GM23248 (cell line): ENCODE results near the gene ZBP1. TPM values are rescaled to one million over a fixed set of nuclear protein-coding genes. Genes with fewer than 3 reads are reported as not detected.

Experiments used
- DNase-seq: peaks from one replicate; pipeline ENCODE4 v3.0.0-alpha.2; 2015
- H2AFZ ChIP-seq: fragments of 200-600 bp; sonication (generic); 2 replicates; pipeline ENCODE4 v1.6.1; 2016; ENCODE audit warnings: antibody characterized with exemption
- H3F3A ChIP-seq: fragments of 200-600 bp; sonication (generic); 2 replicates; pipeline ENCODE4 v1.6.1; 2016; ENCODE audit warnings: mild to moderate bottlenecking, antibody characterized with exemption, mixed run types; ENCODE audit not compliant: insufficient read depth
- H3K27ac ChIP-seq: fragments of 200-600 bp; sonication (generic); 2 replicates; pipeline ENCODE4 v1.5.1; 2016; ENCODE audit warnings: mild to moderate bottlenecking
- H3K27me3 ChIP-seq: fragments of 200-600 bp; sonication (generic); replicated peaks from 2 replicates; pipeline ENCODE4 v1.6.1; 2016; ENCODE audit warnings: mild to moderate bottlenecking; ENCODE audit not compliant: insufficient read depth
- H3K36me3 ChIP-seq: fragments of 200-600 bp; sonication (generic); 2 replicates; pipeline ENCODE4 v1.6.1; 2016; ENCODE audit warnings: low read depth, mild to moderate bottlenecking
- H3K4me1 ChIP-seq: fragments of 200-600 bp; sonication (generic); 2 replicates; pipeline ENCODE4 v1.6.1; 2016; ENCODE audit warnings: mild to moderate bottlenecking; ENCODE audit not compliant: insufficient read depth
- H3K4me2 ChIP-seq: fragments of 200-600 bp; sonication (generic); one replicate; pipeline ENCODE4 v1.6.1; 2016; ENCODE audit warnings: mild to moderate bottlenecking; ENCODE audit not compliant: unreplicated experiment
- H3K4me3 ChIP-seq: fragments of 200-600 bp; sonication (generic); 2 replicates; pipeline ENCODE4 v1.5.1; 2016; ENCODE audit warnings: mild to moderate bottlenecking
- H3K79me2 ChIP-seq: fragments of 200-600 bp; sonication (generic); 2 replicates; pipeline ENCODE4 v1.6.1; 2016; ENCODE audit warnings: mild to moderate bottlenecking; ENCODE audit not compliant: insufficient read depth
- H3K9ac ChIP-seq: fragments of 200-600 bp; sonication (generic); 2 replicates; pipeline ENCODE4 v1.6.1; 2016; ENCODE audit warnings: mild to moderate bottlenecking
- H3K9me2 ChIP-seq: fragments of 200-600 bp; sonication (generic); 2 replicates; pipeline ENCODE4 v1.6.1; 2016; ENCODE audit warnings: mixed run types, mild to moderate bottlenecking, moderate library complexity; ENCODE audit not compliant: insufficient read depth
- H3K9me3 ChIP-seq: fragments of 200-600 bp; sonication (generic); one replicate; pipeline ENCODE4 v1.6.1; 2017; ENCODE audit warnings: low read depth
- H4K20me1 ChIP-seq: fragments of 200-600 bp; sonication (generic); 2 replicates; pipeline ENCODE4 v1.6.0; 2016; ENCODE audit not compliant: insufficient read depth
- EZH2 ChIP-seq: fragments of 200-600 bp; sonication (generic); IDR thresholded peaks from 2 replicates; pipeline ENCODE4 v1.6.1; 2018; ENCODE audit warnings: antibody characterized with exemption, mild to moderate bottlenecking; ENCODE audit not compliant: insufficient read depth, poor library complexity, severe bottlenecking
- EZH2phosphoT487 ChIP-seq: fragments of 200-600 bp; sonication (generic); IDR thresholded peaks from 2 replicates; pipeline ENCODE4 v1.6.1; 2018; ENCODE audit warnings: antibody characterized with exemption, moderate library complexity, mild to moderate bottlenecking, low read depth; ENCODE audit not compliant: insufficient read depth
- WGBS, 2 experiments: methylation state at CpG; one replicate each; pipeline ENCODE4 v1.1.6; 2015 to 2017; ENCODE audit warnings: low lambda C conversion rate in 2 of 2, low coverage in 1 of 2; ENCODE audit errors: missing lambda C conversion rate in 2 of 2; 5-methylcytosine and 5-hydroxymethylcytosine counted together
- in situ Hi-C: fragments of 300-500 bp; cut with MboI; formaldehyde crosslinking; loops from 2 replicates; pipeline ENCODE4 v1.15.0; 2020
- polyA plus RNA-seq: library from polyadenylated mRNA; unstranded; fragments of >200 nt; fragmentation: Nextera tagmentation; extraction: Ambion mirVana; gene quantifications from 2 replicates; pipeline ENCODE4 v1.2.1, GENCODE V29; 2016
- total RNA-seq: library from RNA; depleted of rRNA; stranded (reverse); fragments of >200 nt; shearing (Covaris generic); gene quantifications from 2 replicates; pipeline ENCODE4 v1.2.3, GENCODE V29; 2014

ZBP1 gene
- total and polyA plus RNA-seq, 2 experiments from 2014 or later, result not detected

- DNase-seq, result no peak
- H3K27ac ChIP-seq, result no peak overlapping the region
- TF ChIP-seq EZH2 (no peak), EZH2phosphoT487 (no peak)
- H3F3A ChIP-seq, result no peaks in the 10 kb centered on the region
- whole genome bisulfite sequencing, 2 experiments, result 74 to 77% methylated on average over 8 of the region's 8 CpGs
- no peaks in the 10 kb centered on the region for H3K9me2 ChIP-seq
- H3K79me2 ChIP-seq, result peaks cover 30% of the 10 kb centered on the region
- no peak overlapping the region for H3K4me3 ChIP-seq
- no peaks in the 10 kb centered on the region for H3K9me3 ChIP-seq
- H2AFZ ChIP-seq, result no peak overlapping the region
- H3K27me3 ChIP-seq, result no peaks in the 10 kb centered on the region
- no peak overlapping the region for H3K4me2 ChIP-seq
- no peaks in the 10 kb centered on the region for H3K4me1 ChIP-seq
- in situ Hi-C loops, result no loop called here
- H4K20me1 ChIP-seq, result no peaks in the 10 kb centered on the region
- no peaks in the 10 kb centered on the region for H3K36me3 ChIP-seq
- no peak overlapping the region for H3K9ac ChIP-seq
Measured at GRCh38 chr20:57658447-57658832, 38.2 kb upstream of the ZBP1 start.

DNA sequence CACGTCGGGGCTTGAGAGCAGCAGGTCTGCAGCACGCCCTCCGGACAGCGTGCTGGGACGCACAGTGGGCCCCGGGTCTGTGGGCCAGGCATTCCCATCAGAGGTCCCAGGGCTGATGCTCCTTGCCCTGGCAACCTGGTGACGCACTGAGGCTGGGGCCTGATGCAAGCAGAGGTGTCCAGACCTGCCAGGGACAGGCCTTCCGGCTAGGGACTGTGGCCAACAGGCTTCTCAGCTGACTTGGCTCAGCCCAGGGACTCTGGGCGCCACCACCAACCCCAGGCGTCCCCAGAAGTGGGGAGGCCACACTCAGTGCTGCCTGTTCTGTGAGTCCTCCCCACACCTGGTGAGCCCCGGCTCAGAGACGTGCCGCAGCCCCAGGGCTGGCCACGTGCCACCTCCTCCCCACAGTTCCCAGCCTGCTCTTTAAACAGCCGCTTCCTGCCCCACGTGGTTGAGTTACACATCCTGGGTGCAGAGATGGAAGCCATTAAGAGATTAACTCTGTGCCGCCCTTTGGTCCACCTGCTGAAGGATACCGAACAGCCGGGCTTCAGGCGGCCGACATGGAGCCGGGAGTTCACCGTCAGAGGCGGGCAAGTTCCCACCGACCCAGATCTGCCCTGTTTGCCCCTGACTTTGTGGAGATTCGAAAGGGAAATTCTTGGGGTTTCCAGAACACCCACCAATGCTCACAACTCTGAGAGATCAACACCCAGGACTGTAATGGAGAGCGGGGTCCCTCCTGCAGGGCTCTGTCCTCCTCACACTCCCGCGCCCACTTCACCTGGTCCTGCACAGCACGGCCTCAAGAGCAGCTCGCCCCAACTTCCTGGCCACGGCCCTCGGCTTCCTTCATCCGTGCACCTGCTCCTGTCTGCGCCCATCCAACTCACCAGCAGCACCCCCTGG, 37.6 kb upstream of the ZBP1 start:
- no peak overlapping the region for H3K4me2 ChIP-seq
- no peak overlapping the region for H3K9ac ChIP-seq
- 86% methylated on average over 36 of the region's 36 CpGs for WGBS, 2 experiments
- H3K4me1 ChIP-seq, result no peaks in the 10 kb centered on the region
- no peak overlapping the region for H3K4me3 ChIP-seq
- H4K20me1 ChIP-seq, result no peaks in the 10 kb centered on the region
- DNase-seq, result no peak
- in situ Hi-C loops, result no loop called here
- no peaks in the 10 kb centered on the region for H3K9me2 ChIP-seq
- no peaks in the 10 kb centered on the region; the same call in 1 of the 2 replicates for H3K36me3 ChIP-seq
- TF ChIP-seq EZH2phosphoT487 (no peak), EZH2 (no peak)
- no peak overlapping the region for H2AFZ ChIP-seq
- H3F3A ChIP-seq, result no peaks in the 10 kb centered on the region
- peaks cover 24% of the 10 kb centered on the region for H3K79me2 ChIP-seq
- no peak overlapping the region for H3K27ac ChIP-seq
- no peaks in the 10 kb centered on the region for H3K9me3 ChIP-seq
- no peaks in the 10 kb centered on the region for H3K27me3 ChIP-seq

DNA sequence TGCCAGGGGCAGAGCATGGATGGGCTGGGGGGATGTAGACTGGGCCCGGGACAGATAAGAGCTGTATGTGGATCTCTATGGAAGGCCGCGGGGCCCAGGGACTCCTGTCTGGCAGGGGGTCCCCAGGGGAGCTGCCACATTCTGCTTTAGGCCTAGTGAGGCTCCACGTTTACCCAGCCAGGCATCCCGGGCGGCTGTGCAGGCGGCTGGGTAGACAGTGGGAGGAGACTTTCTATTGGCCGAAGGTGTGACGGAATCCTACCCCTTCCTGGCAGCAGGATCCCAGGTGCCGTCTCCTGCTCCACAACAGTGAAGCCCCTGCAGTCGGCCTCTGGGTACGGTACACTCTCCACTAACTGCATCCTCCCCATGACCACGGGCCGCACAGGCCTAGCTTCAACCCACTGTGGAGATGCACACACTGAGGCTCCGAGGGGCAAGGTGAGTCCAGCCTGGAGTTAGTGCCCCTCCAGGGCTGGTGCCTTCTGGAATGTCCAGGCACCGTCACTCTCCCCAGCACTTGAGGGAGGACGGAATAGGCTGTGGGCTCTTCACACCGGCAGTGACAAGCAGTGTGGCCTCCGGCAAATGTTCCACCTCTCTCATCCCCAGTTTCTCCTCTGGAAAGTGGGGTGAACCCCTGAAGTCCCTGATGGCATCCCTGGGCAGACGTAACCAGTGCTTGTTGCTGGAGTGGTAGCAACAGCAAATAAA, 36.8 kb upstream of the ZBP1 start:
- H3K9me2 ChIP-seq, result no peaks in the 10 kb centered on the region
- no peak overlapping the region for H3K9ac ChIP-seq
- H3K4me3 ChIP-seq, result no peak overlapping the region
- H3K79me2 ChIP-seq, result peaks cover 21% of the 10 kb centered on the region
- 94 to 97% methylated on average over 20 of the region's 20 CpGs for WGBS, 2 experiments
- no peak for TF ChIP-seq EZH2phosphoT487
- H3K9me3 ChIP-seq, result no peaks in the 10 kb centered on the region
- no peaks in the 10 kb centered on the region for H3K4me1 ChIP-seq
- in situ Hi-C loops, result no loop called here
- no peak overlapping the region for H3K27ac ChIP-seq
- H3K27me3 ChIP-seq, result no peaks in the 10 kb centered on the region
- no peak overlapping the region for H3K4me2 ChIP-seq
- H4K20me1 ChIP-seq, result no peaks in the 10 kb centered on the region
- H3K36me3 ChIP-seq, result no peaks in the 10 kb centered on the region; the same call in 1 of the 2 replicates
- no peak for DNase-seq
- no peak overlapping the region for H2AFZ ChIP-seq
- no peaks in the 10 kb centered on the region for H3F3A ChIP-seq

GRCh38 chr20:57656252-57656820, 36.1 kb upstream of the ZBP1 start:
- Histone ChIP-seq H3K27ac (no peak overlapping the region), H3F3A (no peaks in the 10 kb centered on the region), H3K4me1 (no peaks in the 10 kb centered on the region), H3K9ac (no peak overlapping the region), H3K4me2 (no peak overlapping the region), H3K9me3 (no peaks in the 10 kb centered on the region), H2AFZ (no peak overlapping the region), H3K9me2 (no peaks in the 10 kb centered on the region), H3K27me3 (no peaks in the 10 kb centered on the region), H3K36me3 (no peaks in the 10 kb centered on the region; the same call in 1 of the 2 replicates), H3K4me3 (no peak overlapping the region), H4K20me1 (no peaks in the 10 kb centered on the region), H3K79me2 (peaks cover 15% of the 10 kb centered on the region)
- in situ Hi-C loops, result no loop called here
- TF ChIP-seq EZH2phosphoT487, result no peak
- TF ChIP-seq EZH2, result no peak
- DNase-seq, result no peak
- 91% methylated on average over 15 of the region's 15 CpGs for WGBS, 2 experiments
